Midbrain (tissue), 1 donor: Measurements from ENCODE around the gene CST9.
"Not testable (repeated sequence)": the region's sequence is repeated elsewhere in the genome, so short reads cannot be mapped to it uniquely, and the experiment has no call there.

Experiments
- DNase-seq: peaks from one replicate; lab custom pipeline; 2025; lab: John Stamatoyannopoulos, UW

CST9 gene

GRCh38 chr20:23587631-23588030 lies 18.1 kb downstream of the CST9 start:
- DNase-seq = no peak

GRCh38 chr20:23586735-23587525 lies 18.8 kb downstream of the CST9 start:
- no peak for DNase-seq

- DNase-seq = no peak
These were observed 19.6 kb downstream of the CST9 start for GRCh38 chr20:23585808-23586734.

- DNase-seq = no peak
These were observed 20.3 kb downstream of the CST9 start for GRCh38 chr20:23585449-23585807.

GRCh38 chr20:23584434-23585199 lies 21.1 kb downstream of the CST9 start:
- no peak for DNase-seq

- no peak for DNase-seq
These were observed 22.2 kb downstream of the CST9 start for GRCh38 chr20:23583526-23583925.

GRCh38 chr20:23582293-23582692 lies 23.4 kb downstream of the CST9 start:
- no peak for DNase-seq

- not testable (repeated sequence) for DNase-seq
These were observed 23.9 kb downstream of the CST9 start for GRCh38 chr20:23581833-23582232.

- DNase-seq = no peak
These were observed 30.7 kb downstream of the CST9 start for GRCh38 chr20:23574977-23575376.

- no peak for DNase-seq
These were observed 35.4 kb downstream of the CST9 start for GRCh38 chr20:23570178-23570760.

GRCh38 chr20:23569570-23569969 lies 36.1 kb downstream of the CST9 start:
- no peak for DNase-seq

GRCh38 chr20:23568971-23569330 lies 36.8 kb downstream of the CST9 start:
- DNase-seq = no peak

- DNase-seq = no peak
These were observed 37.3 kb downstream of the CST9 start, which contains the start of gene CST9L for GRCh38 chr20:23568320-23568970. Gene CST9L, minus strand, starts transcription at chr20:23568484. Its CDS starts 34 bp downstream, at chr20:23568450.

GRCh38 chr20:23566199-23566932 lies 39.4 kb downstream of the CST9 start:
- no peak for DNase-seq

- no peak for DNase-seq
These were observed 40.1 kb downstream of the CST9 start for GRCh38 chr20:23565503-23566045.

GRCh38 chr20:23564927-23565326 lies 40.8 kb downstream of the CST9 start:
- DNase-seq = no peak

- DNase-seq = no peak
These were observed 42.9 kb downstream of the CST9 start for GRCh38 chr20:23562721-23563342.

GRCh38 chr20:23554401-23554800 lies 51.3 kb downstream of the CST9 start:
- DNase-seq = no peak
